SH-SY5Y (cell line): ENCODE data around the gene SPR.

ENCODE experiments used
- GATA2 ChIP-seq: IDR thresholded peaks from 2 replicates; pipeline ENCODE4 v1.6.1; 2011; ENCODE audit warnings: mild to moderate bottlenecking, low read depth, low read length
- GATA3 ChIP-seq: IDR thresholded peaks from 2 replicates; pipeline ENCODE4 v1.6.1; 2011; ENCODE audit warnings: low read depth, mild to moderate bottlenecking, low read length, moderate library complexity

DNA sequence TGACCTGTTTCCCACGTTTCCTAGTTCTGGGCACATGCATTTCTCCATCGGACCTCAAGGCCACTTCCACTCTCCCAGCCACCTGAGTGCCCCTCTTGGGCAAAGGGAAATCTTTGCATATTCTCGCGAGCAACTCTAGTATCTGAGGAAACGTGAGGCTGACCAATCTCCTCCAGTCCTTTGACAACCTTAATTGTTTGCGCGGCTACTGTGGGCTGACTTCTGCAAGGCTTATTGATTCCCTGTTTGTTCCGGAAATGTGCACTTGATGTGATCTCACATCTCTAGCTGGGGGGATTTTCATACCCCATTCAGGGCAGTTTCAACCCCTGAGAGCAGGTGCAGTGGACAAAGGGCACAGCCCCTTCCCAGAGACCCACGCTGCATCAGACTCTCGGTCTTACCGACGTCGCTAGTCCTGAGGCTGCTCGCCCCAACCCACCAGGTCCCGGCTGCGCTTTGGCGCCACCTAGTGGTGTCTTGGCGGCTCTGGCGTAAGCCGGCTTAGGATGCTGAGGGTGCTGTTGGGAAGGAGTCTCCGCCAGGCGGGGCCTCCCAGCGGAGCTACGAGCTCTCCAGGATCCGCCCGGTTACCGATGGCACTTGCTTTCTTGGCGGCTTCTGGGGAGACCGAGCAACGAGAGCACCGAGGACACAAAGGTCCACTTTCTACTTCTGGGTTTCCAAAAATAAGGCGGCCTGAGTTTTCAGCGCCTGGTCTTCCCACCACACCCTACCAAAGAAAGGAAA is 24.8 kb upstream of the SPR start:
- TF ChIP-seq GATA3 (no peak), GATA2 (no peak)
